GM19023 (cell line): ENCODE data around the gene STK11IP.
"Not testable (repeated sequence)": the region's sequence is repeated elsewhere in the genome, so short reads cannot be mapped to it uniquely, and the experiment has no call there.

ENCODE experiments used
- ATAC-seq: cut with Tn5 transposase; IDR thresholded peaks from one replicate; pipeline ENCODE4 v1.9.1; 2021; ENCODE audit warnings: mild to moderate bottlenecking, moderate library complexity; ENCODE audit not compliant: unreplicated experiment

STK11IP gene

DNA sequence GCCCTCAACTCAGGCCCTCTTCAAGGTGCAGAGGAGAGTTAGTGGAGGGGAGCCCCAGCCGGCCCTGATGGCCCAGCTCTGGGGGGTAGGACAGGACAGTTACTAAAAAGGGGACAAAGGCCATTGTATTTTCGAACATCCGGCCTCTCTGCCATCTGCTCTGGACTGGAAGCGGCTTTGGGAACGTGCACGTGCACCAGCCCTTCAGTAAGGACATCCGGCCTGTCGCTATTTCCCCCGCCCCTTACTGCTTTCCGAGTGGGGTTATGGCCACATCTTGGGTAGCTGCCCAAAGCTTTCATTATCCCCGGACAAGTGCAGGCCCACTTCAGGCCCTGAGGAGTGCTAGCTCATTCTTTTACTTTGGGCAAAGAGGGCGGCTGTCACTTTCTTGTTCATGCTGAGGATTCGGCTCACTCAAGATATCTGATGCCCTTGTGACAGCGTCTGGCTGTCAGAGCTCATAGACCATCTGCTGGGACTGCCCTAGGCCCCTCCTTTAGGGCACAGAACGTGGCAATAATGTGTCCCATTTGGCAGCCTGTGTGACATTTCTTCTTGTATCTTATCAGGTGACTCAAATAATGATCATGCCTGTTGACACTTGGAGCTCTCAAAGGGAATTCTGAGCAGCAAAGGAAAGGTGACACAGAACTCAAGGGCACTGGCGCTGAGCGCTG, 47.3 kb downstream of the STK11IP start:
- no peak for ATAC-seq

DNA sequence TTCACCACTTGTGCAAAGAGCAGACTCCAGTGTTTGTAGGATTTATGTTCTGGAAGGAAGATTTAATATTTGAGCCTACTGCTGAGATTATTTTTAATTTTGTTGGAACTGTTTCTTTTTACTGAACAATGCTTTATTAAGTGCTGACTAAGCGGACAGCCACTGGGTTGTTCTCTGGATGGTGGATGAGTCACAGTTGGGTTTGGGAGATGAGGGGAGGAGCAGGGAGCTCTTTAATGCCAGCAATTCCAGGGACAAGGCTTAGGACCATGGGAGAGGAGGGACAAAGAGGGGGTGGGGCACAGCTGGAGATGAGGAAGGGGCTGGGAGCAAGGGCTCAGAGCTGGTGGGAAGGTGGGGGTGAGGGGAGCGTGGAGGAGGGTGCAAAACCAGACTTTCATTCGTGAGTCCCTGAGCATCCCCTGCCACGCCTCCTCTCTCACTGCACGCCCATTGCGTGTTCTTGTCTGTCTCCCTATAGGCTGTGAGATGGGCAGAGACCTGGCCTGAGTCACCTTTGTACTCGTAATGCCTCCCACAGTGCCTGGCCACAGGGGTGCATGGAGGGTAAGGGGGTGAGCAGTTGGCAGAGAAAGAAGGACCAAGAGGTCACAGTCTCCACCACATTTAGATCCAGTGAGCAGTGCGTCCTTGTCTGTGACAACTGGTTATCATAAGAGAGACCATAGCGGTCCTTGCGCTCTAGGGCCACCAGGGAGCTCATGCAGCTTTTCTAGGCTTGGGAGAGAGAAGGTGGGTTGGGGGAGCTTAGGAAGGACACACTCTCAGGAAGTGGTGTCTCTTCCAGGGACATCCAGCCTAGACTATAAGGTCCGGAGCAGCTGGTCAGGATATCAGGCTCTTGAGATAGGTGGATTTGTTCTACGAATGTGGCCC, 48.2 kb downstream of the STK11IP start:
- ATAC-seq, result no peak

DNA sequence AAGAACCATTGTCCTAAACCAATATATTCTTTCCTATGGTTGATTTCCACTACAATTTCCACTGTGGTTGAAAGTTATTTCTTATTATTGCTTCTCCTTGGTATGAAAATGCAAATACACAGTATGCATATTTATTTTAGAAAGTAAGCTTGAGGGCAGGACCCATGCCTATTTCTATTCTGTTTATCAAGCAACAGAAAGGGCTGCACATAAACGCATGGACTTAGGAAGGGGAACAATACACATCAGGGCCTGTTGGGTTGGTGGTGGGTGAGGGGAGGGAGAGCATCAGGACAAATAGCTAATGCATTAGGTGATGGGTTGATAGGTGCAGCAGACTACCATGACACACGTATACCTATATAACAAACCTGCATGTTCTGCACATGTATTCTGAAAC, 50.5 kb downstream of the STK11IP start:
- ATAC-seq, result no peak

DNA sequence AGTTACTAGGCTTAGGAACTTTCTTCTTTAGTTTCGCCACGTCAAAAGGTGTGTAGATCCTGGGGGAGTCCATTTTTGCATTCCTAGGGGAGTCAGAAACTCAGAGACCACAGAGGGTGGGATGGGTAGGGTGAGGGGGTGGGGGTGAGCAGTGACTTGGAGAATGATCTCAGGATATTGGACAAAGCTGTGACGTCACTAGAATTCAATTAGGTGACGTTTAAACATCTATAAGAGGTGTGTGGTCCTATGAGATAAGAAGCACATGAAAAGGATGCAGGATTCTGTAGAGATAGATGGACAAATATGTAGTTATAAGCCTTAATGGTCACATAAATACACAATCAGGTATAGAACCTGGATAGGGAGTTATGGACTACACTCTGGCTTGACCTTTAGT, 51.3 kb downstream of the STK11IP start:
- ATAC-seq, result no peak

DNA sequence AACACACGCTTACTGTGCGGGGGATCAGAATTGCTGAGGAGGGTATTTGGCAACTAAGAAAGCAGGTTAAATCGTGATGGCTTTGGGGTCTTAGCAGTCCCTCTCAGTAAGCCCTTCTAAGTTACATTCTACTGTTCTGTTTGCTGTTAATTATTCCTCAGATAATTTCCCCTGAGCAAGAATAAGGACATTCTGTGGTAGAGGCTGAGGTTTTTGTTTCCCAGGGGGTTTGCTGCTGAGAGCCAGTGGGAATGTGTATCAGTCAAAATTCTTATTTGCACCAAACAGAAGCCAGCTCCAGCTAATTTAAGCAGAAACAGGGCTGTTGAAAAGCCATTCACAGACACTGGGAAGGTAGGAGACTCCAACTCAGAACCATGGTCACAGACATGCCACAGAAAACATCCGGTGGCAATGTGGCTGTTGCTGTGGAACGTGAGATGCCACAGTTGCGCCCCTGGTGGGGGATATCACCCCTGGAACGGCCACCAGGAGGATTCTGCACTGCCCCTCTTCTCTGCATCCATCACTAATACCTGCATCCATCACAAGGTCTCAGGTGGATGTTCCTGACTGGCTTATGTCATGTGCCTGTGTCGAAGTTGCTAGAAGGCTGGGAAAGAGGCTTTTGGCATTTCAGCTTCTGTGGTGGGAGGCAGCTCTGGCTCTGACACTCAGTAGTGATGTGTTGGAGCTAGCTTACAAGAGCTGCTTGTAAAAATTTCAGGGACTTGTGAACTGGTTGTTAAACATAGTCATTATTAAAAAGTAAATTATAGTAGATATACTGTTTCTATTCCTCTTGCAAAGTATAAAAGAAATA, 53.0 kb downstream of the STK11IP start:
- ATAC-seq, result no peak

DNA sequence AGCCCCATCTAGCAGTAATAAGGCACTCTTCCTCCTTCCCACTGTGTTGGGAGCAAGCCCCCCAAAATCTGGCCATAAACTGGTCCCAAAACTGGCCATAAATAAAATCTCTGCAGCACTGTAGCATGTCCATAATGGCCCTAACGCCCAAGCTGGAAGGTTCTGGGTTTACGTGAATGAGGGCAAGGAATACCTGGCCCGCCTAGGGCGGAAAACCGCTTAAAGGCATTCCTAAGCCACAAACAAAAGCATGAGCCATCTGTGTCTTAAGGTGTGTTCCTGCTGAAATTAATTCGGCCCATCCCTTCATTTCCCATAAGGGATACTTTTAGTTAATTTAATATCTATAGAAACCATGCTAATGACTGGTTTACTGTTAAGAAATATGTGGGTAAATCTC, 54.0 kb downstream of the STK11IP start:
- ATAC-seq, result not testable (repeated sequence)

DNA sequence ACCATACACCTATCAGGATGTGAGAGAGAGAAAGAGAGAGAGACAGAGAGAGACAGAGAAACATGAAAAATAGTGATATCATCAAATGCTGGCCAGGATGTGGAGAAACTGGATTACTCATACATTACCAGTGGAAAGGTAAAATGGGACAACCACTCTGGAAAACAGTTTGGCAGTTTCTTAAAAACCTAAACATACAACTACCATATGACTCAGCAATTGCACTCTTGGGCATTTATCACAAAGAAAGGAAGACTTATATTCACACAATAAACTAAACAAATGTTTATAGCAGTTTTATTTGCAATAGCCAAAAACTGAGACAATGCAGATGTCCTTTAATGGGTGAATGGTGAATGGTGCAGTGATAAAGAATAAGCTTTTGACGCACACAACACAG, 58.9 kb downstream of the STK11IP start:
- ATAC-seq, result no peak

DNA sequence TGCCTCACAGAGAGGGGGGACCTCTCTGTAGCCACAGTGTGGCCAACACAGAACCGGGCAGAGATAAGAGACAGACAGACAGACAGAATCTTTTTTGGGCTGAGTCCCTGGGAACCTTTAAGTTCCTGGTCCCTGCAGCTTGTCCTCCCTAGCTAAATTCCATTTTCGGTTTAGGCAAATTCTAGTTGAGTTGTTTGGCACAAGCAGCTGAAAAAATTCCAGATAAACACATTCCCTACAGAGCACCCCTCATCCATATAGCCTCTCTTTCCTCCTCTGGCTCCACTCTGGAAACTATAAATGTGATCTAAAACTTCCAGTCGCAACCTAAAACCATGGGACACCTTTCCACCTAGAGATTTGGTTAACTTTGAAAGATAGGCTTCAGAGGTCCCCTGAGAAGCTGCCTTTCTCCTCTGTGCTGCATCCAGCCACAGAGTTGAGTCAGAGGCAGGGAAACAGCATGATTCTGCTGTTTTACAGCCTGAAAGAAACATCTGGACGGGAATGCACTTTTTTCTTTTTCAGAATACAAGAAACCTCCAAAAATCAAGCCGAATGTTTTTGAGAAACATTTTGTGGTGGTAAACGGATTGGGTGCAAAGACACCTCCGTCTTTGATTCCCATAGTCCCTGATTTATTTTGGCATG, 60.7 kb downstream of the STK11IP start:
- ATAC-seq, result no peak

DNA sequence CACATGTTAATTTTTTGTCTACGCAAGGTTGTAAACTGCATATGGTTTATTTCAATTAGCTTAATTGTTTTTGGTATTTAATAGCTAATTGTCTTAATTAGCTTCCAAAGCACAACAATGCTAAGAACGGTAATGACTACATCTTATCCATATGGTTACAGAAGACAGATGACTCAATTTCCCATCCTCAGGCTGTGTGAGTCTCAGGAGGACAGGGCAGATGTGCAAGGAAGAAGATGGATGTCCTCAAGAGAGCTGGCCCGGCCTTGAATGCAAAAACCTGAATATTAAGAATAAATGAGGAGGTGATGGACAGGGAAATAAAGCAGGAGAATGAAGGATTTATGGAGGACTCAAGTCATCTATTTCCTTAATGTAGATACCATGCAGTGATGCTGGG, 61.2 kb downstream of the STK11IP start:
- no peak for ATAC-seq

DNA sequence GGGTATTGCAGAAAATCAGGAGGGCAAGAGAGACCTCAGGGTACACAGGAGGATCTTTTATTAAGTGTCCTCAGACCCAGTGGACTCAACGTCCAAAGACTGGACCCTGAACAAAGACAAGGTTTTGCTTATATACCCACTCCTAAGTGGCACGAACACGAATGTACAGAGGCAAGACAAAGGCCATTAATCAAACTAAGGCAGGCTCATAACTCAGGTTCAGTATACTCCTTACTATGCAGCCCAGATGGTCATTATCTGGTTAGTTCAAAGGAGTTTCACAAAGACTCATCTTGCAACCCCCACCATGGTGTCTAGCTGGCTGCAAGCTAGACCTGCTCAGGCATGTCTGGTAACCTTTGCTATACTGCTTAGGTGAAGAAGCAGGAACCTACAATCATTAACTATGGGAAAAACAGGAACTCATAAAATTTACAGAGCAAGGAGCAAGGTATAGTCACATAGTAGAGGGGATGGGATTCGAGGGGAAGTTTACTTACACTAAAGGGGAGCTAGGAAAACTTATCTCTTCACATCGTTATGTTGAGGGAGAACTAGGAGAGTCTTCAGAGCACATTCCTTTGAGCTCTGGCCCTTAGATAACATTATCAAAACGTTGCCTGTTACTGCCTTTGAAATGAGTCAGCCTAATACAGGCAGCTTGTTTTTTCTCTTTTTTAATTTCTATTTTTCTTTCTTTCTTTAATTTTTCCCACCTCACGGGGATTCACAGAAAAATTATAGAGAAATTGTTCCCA, 63.7 kb downstream of the STK11IP start:
- peak; percentile 93 for ATAC-seq

DNA sequence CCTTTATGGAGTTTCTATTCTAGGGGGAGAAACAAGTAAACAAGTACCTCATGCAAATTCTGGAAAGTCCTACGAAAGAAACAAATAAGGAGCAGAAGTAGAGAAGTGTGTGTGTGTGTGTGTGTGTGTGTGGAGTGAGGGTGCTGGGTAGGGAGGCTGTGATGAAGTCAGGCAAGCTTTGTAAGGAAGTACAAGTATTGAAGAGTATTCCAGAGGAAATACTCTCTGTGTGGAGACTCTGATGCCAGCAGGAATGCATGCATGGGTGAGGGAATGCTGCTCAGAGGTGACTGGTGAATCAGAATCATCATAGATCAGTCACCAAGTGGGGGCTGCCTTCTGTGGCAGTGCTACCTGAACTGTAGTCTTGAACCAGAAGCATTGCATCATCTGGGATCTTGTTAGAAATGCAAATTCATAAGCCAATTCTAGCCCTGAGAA, 64.3 kb downstream of the STK11IP start:
- peak; percentile 22 for ATAC-seq

DNA sequence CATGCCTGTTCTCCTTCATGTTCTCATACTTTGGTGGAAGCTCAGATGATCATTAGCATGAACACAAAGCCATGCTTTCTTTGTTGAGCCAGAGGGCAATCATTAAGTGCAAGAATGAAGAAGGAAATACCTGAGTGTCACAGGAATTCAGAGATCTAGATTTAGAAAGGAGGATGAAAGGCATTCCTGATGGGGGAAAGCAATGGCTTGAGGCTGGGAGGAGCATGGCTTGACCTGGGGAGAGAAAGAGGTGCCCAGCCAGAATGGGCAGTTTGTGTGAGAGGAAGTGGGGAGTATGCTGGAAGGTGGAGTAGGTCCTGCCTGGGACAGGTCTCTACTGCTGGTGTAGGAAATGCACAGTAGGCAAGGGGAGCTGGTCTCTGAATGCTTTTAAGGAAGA, 64.9 kb downstream of the STK11IP start:
- ATAC-seq, result no peak

DNA sequence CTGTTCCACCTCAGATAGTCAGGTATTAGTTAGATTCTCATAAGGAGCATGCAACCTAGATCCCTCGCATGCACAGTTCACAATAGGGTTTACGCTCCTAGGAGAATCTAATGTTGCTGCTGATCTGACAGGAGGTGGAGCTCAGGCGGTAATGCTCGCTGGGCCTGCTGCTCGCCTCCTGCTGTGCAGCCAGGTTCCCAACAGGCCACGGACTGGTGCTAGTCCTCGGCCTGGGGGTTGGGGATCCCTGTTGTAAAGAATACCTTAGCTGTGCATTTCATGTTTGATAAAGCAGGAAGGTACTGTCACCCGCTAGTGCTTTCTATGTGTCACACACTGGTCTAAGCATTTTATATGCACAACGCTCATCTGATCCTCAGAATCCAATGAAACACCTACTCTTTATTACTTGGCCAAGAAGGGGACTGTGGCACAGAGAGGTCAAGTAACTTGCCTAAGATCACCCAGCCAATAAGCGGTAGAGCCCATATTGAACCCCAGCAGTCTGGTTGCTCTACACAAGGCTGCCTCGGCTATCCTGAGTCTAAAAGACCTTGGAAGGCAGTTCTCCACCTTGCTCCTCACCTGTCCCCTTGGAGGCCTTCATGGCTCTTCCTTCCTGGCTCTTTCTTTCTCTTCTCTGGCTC, 65.6 kb downstream of the STK11IP start:
- no peak for ATAC-seq

DNA sequence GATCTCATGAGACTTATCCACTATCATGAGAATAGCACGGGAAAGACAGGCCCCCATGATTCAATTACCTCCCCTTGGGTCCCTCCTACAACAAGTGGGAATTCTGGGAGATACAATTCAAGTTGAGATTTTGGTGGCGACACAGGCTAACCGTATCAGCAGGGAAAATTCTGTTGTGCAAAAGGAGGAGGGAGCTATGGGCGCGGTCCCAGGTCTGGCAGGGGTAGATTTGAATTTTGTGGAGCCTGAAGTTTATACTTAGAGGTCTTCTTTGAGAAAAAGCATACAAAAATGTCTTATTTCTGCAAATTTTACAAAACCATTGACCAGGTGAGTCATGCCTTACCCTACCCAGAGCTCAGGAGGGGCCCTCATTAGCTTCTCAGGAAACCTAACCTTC, 66.4 kb downstream of the STK11IP start:
- no peak for ATAC-seq

DNA sequence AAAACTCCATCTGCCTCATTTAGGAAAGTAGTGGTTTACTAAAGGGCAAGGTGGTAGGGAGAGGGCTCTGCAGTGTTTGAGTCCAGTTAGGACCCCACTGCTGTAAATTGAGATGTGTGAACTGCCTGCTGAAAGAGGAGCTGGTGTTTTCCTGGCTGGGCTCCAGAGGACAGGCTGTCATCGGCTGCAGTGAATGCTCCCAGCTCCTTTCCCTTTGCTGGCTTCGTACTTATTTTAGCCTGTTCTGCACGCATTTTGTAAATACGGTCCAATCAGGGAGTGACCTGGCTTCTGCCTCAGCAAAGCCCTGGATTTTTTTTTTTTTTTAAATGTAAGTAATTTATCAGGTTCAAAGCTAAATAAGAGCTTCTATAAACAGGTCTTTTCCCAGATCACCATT, 67.3 kb downstream of the STK11IP start:
- ATAC-seq, result no peak

DNA sequence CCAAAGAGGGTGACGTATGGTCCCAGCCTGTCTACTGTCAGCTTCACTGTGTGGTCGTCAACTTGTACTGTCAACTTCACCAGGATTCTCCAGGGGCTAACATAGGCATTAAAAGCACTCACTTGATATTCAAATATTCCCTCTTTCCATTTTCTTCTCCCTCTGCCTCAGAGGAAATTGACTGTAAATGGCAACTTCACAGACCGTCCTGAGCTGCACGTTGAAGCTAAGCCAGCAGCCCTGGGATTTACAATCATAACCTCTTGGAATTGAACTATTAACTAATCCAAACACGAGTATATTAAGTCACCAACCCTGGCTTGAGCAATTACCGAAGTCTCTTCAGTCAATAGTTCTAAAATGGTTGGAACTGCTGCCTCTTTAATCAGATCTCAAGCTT, 68.3 kb downstream of the STK11IP start:
- no peak for ATAC-seq
